Measurements from ENCODE around the gene IL17B.
A peak's percentile ranks its signal among the peaks of the same experiment; 100 is the strongest.

The IL17B gene

DNA sequence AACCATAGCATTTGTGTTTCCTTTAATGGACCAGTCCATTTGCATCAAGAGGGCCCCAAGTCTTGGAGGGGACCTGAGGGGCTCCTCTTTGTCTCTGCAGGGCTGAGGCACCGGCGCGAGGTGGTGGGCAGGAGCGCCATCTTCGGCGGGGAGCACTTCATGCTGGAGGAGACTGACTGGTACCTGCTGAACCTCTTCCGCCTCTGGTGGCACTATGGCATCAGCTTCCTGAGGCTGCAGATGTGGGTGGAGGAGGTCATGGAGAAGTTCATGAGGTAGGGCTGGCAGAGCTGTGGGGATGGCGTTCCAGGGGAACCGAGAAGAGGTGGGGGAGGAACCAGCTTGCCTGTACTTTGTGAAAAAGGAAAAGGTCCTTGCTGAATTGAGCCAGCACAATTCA is 15.2 kb downstream of the IL17B start:
- no peak for FAIRE-seq
- DNase-seq (ENCODE audit: insufficient read length, low spot score) = no peak

DNA sequence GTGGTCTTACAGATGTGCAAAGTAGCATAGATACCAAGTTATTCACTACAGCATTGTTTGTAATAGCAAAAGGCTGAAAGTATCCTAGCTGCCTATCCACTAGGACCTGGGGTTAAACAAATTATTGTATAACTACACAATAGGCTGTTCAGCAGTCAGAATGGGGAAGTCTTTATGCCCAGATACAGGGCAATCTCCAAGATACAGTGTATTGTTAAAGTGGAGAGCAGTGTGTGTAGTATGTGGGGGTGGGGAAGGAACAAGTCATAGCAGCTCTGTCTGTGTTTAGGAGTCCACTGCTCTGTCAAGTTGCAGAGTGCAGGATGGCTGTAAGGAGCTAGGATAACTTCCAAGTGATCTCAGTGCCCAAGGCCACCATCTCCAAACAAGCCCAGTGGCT is 15.7 kb downstream of the IL17B start:
- DNase-seq (ENCODE audit: insufficient read length, low spot score) (no peak), FAIRE-seq (no peak)

DNA sequence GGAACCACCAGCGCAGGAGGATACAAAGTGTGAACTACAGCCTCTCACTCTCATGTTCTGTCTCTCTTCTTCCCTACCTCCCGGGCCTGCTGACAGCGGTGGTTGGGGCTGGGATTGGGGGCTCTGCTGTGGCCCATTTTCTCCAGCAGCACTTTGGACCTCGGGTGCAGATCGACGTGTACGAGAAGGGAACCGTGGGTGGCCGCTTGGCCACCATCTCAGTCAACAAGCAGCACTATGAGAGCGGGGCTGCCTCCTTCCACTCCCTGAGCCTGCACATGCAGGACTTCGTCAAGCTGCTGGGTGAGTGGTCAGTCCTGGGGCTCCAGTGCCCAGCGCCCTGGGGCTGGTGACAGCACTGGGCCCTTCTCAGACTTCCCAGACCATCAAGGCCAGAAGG is 16.6 kb downstream of the IL17B start:
- DNase-seq (ENCODE audit: insufficient read length, low spot score) = no peak

DNA sequence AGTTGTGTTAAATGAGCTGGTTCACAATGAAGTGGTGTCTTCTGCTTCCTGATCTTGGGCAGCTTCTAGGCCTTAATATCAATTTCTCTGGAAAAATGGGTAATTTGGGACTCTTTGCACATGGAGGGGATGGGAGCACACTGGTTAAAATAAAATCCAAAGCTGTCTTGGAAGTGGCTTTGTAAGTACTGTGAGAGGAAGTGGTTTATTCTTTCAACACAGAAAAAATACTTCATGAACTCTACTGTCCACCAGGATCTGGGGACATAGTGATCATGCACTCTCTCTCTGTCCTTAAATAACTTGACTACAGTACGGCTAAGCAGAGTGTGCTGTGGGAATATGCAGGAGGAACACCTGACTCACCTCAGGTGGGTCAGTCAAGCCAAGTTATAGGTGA is 18.8 kb downstream of the IL17B start:
- FAIRE-seq = no peak
- no peak for DNase-seq (ENCODE audit: insufficient read length, low spot score)

More for the DNA sequence above, 16.6 kb downstream of the IL17B start:
- FAIRE-seq = no peak

DNA sequence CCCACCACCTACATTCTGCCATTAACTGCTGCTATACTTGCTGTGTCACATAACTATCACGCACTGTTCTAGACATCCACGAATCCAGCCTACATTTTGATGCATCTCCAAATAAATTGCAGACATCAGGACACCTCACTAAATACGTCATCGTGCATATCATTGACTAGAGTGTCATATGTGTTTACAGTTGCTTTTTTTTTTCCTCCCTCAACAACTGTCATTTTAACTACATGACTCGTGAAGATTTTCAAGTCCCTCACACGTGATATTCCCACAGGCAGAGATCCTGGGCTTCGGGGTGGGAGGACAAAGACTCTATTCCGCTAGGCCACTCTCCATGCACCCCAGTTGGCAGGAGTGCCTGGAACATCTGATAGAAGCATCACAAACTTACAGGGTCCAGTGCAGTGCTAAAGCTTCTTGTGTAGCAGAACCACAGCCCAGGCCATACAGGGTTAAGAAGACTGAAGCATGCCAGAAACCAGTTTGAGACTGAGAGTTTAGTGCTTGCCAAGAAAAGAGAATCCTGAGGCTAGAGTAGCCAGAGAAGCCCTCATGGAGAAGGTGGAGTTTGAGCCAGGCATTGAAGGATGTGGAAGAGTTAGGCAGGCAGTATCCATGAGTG is 20.1 kb downstream of the IL17B start:
- FAIRE-seq (no peak), DNase-seq (ENCODE audit: insufficient read length, low spot score) (no peak)

DNA sequence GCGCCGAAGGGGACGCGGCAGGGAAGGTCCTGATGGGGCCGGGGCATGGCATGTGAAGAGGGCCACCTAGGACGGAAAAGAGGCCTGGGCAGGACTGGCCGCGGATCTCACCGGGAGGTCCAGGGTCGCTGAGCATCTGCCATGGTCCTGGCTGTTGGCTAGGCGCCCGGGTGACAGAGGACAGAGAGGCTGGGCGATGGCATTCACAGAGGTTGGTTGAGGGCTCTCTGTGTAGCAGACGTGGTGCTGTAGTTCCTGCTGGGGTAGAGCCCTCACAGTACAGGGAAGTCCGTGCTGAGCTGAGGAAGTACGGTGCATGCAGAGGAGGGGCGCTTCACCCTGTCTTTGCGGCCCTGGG is 20.8 kb downstream of the IL17B start:
- FAIRE-seq = no peak
- no peak for DNase-seq (ENCODE audit: insufficient read length, low spot score)

DNA sequence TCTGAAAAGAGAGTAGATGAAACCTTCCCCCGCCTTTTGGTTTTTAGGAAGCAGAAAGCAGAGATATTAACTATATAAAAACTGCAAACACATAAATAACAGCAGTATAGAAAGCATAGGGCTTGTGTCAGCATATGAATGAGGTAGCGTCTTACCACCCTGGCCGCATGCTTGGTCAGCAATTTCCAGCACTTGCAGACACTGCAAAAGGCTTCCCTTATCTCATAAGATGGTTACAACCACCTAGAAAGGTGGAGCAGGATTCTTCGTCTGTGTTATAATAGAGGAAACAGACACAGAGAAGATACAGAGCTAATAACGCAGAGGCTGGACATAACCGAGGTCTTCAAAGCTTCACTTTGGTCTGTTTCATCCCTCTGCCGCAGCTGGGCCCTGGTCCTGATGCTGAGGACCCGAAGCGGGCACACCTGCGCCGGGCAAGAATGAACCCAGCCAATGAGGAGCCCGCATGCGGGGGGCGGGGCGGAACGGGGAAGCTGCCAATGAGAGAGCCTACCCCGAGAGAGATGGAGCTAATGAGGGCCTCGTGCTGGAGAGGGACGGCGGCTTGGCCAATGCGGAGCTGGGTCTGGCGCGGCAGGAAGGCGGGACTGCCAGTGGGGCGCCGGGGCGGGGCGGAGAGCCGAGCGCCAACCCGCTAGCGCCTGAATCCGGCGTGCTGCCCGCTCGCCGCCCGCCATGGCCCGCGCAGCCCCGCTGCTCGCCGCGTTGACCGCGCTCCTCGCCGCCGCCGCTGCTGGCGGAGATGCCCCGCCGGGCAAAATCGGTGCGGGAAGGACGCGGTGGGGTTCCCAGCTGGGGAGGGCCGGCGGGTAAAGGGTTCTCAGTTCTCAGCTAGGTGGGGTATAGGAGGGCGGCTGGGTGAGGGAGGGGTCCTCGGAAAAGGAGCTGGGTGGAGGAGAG is 21.5 kb downstream of the IL17B start, which contains the start of gene PCYOX1L:
TSS of gene PCYOX1L (plus strand) at position 677 of the 924 bp plus-strand sequence. CDS start at position 700, 23 bp downstream.
- DNase-seq (ENCODE audit: insufficient read length, low spot score) (peak; percentile 97), FAIRE-seq (peak; percentile 92)

DNA sequence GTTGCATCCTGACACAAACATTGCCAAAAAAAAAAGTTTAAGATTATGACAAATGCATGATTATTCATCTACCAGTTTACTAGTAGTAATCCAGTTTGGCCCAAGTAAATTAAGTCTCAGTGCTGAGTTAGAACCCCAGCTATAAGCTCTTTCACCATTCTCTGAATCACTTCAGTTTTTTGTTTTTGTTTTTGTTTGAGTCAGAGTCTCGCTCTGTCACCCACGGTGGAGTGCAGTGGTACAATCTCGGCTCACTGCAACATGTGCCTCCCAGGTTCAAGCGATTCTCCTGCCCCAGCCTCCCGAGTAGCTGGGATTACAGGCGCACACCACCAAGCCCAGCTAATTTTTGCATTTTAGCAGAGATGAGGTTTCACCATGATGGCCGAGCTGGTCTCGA is 22.7 kb downstream of the IL17B start:
- FAIRE-seq (no peak), DNase-seq (ENCODE audit: insufficient read length, low spot score) (no peak)

DNA sequence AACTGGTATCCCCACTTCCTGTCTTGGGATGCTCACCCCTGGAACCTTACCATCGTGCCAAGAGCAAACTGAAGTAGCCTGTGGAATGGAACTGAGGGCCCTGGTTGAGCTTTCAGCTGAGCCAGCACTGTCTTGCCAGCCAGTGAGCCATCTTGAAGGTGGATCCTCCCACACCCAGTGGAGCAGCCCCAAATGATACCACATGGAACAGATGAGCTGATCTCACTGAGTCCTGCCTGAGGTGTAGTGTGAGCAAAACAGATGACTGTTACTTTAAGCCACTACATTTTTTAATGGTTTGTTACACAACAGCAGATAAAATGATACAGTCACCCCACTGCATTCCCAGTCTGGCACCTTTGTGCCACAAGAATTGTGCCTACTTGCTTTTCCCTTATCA is 23.4 kb downstream of the IL17B start:
- DNase-seq (ENCODE audit: insufficient read length, low spot score) (no peak), FAIRE-seq (no peak)

DNA sequence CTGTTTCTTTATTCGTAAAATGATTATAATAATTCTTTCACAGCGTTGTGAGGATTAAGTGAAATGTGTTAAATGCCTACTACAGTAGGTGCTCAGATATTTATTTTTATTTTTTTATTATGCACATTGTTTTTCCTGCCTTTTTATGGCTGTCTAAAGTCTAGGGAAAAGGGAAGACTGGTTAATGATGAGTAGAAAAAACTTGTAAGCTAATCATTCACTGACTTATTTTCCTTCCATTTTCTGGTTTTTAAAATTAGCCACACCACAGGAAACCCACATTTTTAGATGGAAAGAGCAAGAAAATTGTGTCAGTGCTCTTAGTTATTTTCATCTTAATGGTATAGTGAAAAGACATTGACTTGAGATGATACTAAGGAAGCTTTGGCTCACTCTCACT is 25.2 kb downstream of the IL17B start:
- FAIRE-seq = no peak
- DNase-seq (ENCODE audit: insufficient read length, low spot score) = no peak

DNA sequence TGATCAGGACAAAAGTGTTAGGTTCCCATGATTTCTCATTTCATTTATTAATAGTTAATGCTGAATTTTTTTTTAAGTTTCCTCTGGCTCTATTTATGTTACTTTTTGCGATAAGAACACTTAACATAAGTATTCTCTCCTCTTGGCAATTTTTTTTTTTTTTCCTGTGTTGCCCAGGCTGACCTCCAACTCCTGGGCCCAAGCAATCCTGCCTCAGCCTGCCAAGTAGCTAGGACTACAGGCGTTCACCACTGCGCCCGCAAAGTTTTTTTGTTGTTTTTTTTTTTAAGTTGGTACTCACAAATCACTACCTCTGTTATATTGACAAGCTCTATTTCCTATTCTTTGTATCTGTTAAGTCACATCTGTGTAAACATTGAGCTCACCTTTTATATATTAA is 26.9 kb downstream of the IL17B start:
- no peak for DNase-seq (ENCODE audit: insufficient read length, low spot score)
- no peak for FAIRE-seq

DNA sequence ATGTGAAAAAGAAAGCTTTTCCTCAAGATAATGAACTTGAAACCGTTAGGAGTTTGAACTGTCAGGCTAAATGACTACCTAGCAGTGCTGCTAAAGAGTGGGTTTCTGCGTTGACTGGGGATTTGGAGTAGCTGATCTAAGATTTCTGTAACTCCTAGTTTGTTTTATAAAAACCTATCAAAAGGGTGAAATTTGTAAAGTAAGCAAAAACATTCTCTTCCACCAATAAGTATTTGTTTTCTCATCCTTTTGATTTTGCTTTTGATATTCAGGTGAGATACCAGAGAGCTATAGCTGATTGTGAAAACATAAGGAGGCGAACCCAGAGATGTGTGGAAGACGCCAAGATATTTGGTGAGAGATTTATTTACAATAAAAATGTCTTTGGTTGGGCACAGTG is 29.7 kb downstream of the IL17B start:
- FAIRE-seq (no peak), DNase-seq (ENCODE audit: insufficient read length, low spot score) (no peak)

DNA sequence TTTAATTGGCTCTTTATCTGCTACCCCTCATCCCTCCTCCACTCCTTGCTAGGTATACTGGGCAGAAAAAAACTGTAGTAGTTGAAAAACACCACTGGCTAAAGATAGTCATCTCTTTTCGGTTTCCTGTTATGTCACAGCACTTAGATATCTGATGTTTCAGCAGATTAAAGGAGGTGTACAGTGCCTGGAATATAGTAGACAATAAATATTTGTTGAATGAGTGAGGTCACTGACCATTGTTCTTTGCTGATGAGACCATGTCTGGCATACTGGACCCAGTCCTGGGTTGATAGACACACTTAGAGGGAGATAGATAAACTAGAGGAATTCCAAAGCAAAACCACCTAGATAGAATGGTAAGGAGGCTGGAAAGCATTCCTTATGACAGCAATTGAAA is 30.6 kb downstream of the IL17B start:
- no peak for DNase-seq (ENCODE audit: insufficient read length, low spot score)
- FAIRE-seq = no peak

DNA sequence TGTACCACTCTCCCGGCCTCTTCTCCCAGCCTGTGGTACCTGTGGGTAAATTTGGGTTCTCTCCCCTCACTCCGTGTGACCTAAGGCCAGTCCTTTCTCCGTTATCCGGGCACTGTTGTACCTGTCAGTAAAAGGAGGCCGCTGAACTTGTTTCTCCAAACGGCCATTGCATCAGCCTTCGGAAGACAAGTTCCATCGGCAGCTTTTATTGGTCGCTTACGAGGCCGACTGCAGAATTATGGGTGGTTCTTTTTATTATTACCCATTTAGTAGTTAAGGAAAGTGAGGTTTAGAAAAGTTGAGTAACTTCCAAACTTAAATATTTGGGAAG is 33.2 kb downstream of the IL17B start:
- FAIRE-seq (no peak), DNase-seq (ENCODE audit: insufficient read length, low spot score) (no peak)

DNA sequence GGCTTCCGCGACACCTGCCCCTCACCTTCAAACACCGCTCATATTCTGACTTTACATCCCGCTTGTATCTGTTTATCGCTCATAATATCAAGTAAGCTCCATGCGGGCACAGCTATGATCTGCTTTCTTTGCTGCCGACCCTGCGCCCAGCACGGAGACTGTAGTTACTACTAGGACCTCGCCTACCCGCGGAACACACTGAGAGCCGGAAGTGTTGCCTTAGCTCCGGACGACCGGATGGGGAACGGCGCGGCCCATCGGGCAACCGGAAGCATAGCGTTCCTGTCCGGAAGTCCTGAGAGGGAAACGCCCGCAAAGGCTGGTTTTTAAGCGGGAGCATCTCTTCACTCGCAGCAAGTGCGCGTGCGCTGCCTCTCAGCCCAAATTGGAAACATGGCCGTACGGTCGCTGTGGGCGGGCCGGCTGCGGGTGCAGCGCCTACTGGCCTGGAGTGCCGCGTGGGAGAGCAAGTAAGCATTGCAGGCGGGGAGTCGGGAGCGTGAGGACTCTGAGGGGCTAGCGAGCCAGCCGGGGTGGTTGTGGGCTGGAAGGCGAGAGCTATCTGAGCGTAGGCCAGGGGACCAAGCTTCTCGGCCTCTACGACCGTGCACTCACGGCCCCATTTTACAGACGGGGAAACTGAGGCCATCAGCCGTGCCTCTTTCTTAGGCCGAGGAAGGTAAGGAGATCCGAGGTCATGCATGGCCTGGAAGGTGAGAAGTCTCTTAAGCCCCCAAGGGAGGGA is 33.8 kb downstream of the IL17B start, which contains the start of gene GRPEL2:
TSS of gene GRPEL2 (plus strand) at position 353 of the 745 bp plus-strand sequence. CDS start at position 394, 41 bp downstream.
- DNase-seq (ENCODE audit: insufficient read length, low spot score) = peak; percentile 96
- FAIRE-seq = peak; percentile 69

DNA sequence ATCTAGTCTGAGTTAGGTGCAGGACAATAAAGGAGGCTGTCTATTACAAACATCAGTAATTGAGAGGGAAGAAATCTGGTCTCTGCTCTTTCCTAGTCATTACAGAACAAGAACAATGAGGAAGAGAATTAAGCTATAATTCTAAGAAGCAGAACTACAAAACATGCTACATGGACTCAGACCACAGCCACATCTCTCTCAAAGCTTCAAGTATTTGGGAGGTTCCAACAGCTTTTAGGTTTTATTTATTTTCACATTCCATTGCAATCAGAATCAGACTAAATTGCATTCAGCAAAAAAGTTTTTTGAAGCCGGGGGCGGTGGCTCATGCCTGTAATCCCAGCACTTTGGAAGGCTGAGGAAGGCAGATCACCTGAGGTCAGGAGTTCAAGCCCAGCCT is 34.9 kb downstream of the IL17B start:
- DNase-seq (ENCODE audit: insufficient read length, low spot score) = no peak
- FAIRE-seq = no peak

DNA sequence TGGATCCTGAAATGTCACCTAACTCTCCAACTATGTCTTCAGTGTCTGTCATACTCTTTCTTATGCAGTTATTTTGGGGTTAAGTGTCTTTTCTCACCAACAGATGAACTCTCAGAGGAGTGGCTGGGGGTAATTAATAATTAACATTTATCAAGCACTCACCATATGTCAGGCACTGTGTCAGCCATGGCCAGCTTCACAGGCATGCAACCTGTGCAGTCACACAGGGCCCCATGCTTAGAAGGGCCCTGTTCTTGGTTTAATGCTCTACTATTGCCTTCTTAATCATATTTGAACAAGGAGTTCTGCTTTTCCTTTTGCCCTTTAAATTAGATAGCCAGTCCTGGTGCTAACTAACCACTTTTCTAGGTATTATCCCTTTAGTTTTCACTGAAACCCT is 37.2 kb downstream of the IL17B start:
- FAIRE-seq (no peak), DNase-seq (ENCODE audit: insufficient read length, low spot score) (no peak)

DNA sequence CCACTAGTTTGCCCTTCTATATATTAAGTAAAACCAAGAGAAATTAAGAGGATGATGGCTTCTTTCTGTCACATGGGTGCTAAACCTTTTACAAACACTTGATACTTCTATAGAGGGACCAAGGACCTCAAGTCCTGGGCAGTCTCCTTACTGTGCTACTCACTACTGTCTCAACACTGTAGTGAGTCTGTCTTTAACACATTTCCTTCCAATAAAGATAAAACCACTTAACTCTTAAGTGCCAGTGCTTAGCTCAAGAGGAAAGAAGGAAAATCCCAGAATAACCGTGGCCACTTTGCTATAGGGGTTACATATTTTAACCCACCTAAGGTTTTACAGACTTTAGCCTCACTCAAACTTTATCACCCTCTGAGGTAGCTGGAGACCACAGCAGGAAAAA is 38.2 kb downstream of the IL17B start:
- no peak for DNase-seq (ENCODE audit: insufficient read length, low spot score)
- no peak for FAIRE-seq

DNA sequence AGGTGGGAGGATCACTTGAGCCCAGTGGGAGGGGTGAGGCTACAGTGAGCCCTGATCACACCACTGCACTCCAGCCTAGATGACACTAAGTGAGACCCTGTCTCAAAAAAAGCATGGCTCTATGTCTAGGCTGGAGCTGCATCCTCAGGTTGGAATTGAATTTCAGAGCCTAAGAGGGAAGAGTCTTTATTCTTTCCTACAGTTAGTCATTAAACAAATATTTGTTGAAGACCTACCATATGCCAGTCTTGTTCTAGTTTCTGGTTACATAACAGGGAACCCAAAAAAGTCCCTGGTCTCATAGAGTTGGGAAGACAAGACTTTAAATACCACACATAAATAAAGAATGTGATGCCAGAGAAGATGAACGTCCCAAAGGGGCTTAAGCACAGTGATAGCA is 40.7 kb downstream of the IL17B start:
- FAIRE-seq = no peak
- no peak for DNase-seq (ENCODE audit: insufficient read length, low spot score)

DNA sequence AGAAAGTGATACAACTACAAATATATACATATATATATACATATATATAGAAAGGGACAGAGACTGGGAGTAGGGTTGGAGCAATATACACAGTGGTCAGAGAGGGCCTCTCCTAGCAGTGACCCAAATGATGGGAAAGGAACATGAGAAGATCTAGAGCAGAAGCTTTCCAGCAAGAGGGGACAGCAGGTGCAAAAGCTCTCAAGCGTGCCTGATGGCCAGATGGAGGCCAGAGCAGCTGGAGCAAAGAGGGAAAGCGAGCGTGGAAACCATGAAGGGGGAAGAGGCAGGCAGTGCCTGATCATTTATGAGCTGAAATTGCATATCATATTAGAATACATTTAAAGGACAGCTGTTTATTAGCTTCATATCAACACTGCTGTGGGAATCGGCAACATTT is 41.4 kb downstream of the IL17B start:
- DNase-seq (ENCODE audit: insufficient read length, low spot score) (no peak), FAIRE-seq (no peak)

DNA sequence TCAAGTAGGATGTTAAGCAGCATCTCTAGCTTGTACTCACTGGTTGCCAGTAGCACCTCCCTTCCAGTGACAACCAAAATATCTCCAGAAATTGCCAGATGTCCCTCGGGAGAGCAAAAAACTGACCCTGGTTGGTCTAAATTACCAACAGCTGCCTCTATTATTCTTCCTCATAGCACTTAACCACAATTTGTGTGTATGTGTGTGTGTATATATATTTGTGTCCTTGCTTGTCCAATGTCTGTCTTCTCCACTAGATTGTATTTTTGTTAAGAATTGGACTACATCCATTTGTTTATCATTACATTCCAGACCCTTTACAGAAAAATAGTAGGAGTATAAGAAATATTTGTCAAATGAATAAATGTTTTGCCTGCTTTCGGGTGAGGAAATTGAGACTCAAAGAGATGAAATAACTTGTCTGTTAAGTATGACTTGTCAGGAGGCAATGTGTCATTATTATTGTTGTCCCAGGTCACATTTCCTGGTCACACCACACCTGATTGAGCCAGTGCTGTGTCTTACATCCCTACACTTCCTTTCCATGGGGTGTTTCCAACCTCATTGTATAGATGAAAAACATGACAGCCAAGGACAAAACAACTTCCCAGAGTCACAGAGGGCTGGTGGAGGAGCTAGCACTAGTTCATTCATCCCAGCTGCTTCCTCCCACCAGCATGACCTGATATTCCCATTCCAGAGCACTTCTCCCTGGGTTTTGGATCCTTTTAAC is 45.2 kb downstream of the IL17B start:
- FAIRE-seq (no peak), DNase-seq (ENCODE audit: insufficient read length, low spot score) (no peak)

Measured in HTR-8/SVneo (cell line).